SH-SY5Y (cell line): ENCODE measurements around the gene TCF7.

Experiments
- GATA2 ChIP-seq: IDR thresholded peaks from 2 replicates; pipeline ENCODE4 v1.6.1; 2011; ENCODE audit warnings: mild to moderate bottlenecking, low read depth, low read length
- GATA3 ChIP-seq: IDR thresholded peaks from 2 replicates; pipeline ENCODE4 v1.6.1; 2011; ENCODE audit warnings: low read depth, mild to moderate bottlenecking, low read length, moderate library complexity

Gene TCF7

DNA sequence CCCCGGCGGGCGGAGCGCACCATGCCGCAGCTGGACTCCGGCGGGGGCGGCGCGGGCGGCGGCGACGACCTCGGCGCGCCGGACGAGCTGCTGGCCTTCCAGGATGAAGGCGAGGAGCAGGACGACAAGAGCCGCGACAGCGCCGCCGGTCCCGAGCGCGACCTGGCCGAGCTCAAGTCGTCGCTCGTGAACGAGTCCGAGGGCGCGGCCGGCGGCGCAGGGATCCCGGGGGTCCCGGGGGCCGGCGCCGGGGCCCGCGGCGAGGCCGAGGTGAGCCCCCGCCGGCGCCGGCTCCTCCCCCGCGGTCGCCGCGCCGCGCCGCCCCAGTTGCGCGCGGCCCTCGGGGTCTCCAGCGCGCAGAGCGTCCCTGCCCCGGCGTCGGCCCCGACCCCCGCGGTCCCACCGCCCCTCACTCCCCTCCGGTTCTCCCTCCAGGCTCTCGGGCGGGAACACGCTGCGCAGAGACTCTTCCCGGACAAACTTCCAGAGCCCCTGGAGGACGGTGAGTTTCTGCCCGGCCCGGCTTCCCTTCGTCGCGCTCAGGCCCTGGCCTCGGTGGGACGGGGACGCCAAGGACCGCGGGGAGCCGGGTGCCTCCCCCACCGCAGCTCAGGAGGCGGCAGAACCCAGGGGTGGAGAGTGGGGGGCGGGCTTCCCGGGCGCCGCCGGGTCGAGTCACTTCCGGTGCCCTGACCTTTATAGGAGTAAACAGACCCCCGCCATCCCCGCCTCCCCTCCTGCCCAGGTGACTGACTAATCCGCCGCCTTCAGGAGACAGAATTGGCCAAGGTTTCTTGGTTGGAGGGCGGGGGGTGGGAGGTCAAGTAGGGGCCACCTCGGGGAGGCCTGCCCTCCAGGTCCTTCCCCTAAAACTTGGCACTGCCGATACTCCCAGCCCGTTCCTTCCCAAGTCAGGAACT lies 665 bp downstream of the TCF7 start:
- TF ChIP-seq GATA3 (no peak), GATA2 (no peak)

DNA sequence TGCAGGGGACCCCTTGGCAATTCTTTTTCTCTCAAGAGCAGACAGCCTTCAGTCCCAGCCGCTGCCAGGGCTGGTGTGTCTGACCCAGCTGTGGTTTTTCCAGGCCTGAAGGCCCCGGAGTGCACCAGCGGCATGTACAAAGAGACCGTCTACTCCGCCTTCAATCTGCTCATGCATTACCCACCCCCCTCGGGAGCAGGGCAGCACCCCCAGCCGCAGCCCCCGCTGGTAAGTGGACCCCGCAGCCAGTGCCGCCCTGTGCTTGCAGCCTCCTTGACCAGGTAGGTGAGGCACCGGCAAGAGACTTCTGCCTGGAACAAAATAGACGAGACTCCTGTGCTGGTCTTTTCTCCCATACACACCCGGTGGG lies 1.3 kb downstream of the TCF7 start:
- TF ChIP-seq GATA2 = no peak
- TF ChIP-seq GATA3 = no peak

DNA sequence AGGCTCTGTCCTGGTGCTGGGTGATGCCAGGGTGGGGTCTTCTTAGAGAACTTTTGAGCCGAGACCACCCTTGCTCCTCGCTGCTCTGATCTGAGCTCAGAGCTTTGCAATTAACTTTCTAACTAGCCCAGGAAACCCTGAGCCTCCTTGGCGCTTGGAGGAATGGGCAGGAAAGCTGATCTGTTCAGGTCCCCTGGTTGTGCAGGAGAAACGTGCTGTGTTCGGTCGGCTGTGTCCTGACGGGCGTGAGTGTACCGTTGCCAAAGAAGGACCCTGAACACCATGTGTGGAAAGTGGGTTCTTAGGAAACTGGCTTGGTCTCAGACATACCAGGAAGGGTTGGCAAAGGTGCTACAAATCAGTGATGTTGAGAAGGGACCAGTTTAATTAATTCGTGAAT lies 1.8 kb downstream of the TCF7 start:
- TF ChIP-seq GATA2 (no peak), GATA3 (no peak)

DNA sequence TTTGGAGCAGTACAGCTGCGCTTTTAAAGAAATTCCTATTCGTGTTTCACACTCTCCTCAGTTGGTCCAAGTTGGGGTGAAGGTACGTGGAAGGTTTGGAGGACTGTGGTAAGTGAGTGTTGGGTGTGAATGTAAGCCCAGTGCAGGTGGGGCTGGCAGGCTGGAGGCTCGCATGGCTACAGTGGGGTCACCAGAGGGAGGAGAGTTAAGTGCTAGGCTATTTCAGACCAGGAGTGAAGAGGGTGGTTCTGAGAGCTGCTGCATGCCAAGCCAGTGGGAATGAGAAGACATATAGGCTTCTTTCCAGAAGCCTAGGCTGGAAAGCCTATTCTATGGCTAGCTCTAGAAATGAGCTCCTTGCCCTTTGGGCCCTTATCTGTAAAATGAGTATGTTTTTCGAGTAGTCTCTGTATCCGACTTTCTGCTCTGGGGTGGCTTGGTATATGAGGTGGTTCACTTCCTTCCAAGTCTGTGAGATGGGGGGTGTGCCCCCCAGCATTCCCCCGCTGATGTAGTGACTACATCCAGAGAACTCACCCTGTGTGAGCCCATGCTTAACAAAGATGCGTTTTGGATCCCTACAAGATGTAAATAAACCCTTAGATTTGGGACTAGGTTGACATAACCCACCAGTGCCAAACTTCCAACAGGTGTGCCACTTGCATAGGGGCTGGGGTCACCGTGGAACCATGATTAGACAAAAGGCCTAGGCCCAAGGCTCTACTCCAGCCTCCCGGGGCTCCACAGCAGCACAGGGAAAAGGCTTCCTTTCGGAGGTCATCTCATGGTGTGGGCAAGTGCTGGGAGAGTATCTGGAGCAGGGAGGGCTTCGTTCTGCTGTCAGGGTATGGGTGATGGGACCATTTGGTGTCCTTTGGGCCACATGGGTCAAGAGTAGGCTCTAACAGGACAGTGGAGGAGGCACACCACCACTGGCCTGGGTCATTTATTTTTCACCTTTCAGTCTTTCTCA lies 2.6 kb downstream of the TCF7 start:
- no peak for TF ChIP-seq GATA2
- TF ChIP-seq GATA3 = no peak

DNA sequence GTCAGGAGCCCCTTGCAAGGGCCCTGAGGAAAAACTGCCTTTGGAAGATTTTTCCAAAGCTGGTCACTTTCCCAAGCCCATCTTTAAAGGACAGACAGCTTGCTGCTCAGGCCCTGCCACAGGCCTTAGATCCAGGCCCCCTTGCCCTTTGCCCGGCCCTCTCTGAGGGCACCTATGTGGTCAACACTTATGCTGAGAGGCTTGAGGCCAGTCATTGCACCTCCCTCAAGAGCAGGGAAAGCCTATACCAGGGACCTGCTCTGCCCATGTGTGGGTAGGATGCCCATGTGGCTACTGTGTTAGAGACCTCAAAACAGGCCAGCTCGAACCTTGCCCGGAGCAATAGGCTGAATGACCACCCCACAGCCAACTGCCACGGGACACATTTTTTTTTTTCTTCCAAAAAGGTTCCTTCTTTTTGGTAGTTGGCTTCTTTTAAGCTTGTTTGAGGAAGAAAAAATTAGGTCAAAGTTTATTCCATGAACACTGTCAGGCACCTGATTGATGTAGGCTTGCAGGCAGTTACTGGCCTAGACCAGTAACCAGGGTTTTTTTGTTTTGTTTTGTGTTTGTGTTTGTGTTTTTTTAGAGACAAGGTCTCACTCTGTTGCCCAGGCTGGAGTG lies 3.8 kb downstream of the TCF7 start:
- TF ChIP-seq GATA3 (no peak), GATA2 (no peak)

DNA sequence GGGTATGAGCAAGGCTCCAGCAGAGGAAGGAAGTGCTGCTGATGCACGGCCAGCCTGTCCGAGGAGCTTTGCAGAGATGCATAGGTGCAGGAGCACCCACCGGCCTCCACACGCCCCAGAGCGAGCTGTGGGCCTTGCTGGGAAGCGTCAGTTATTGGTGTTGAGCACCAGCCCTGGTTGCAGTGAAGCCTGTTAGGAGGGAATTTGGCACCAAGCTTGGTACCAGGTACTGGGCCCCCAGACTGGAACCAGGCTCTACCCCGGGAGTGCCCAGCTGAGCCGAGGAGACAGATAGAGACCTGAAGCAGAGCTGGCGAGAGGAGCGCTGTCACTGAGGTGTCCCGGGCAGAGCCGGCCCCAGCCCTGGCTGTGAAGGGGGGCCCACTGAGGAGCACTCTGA lies 5.2 kb downstream of the TCF7 start:
- TF ChIP-seq GATA2 (no peak), GATA3 (no peak)

DNA sequence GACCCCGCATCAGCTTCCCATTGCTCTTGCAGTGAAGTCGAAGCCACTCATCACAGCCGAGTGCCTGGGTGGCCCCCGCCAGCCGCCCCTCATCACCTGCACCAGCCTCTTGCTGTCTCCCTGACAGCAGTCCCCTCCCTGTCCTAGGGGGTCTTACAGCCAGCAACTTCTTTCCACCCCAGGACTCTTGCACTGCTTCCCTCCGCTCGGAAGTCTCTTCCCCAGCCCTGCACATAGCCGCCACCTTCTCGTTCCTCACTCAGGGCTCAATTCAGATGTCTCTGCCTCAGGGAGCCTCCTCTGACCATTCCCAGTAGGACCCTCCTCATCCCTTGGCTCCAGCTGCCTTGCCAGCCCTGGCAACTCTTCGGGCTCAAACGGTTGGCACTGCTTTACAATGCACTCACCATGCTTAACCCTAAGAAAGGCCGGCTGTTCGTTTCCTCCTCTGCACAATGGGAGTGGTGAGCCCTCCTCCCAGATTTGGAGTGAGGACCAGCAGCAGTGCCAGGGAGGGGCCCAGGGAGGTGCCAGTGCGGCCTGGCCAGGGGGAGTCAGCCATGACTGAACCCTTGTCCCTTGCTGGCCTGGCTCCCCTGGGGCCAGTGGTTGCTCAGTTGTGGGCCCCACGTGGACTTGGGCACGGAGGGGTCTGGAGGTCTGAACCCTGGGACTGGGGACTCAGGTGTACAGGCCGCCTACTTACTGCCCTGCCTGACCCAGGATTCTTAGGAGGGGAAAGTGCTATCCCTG lies 6.1 kb downstream of the TCF7 start:
- TF ChIP-seq GATA2 (no peak), GATA3 (no peak)

DNA sequence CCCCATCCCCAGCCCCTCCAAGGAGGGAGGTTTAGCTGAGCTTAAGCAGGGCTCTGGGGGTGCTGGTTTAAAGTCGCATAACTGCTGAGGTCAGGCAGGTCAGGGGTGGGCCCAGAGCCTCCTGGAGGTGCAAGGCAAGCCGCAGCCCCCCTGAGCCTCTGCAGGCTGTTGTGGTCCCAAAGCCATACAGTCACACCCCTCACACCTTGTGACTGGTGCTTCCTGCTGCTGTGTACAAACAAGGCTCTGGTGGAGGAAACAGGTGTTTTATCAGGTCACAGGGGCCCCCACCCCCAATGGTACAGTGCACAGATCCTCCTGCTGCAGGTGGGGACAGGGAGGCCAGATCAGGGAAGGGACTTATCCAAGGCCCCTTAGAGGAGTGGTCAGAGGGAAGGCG lies 8.0 kb downstream of the TCF7 start:
- TF ChIP-seq GATA2 = no peak
- no peak for TF ChIP-seq GATA3

DNA sequence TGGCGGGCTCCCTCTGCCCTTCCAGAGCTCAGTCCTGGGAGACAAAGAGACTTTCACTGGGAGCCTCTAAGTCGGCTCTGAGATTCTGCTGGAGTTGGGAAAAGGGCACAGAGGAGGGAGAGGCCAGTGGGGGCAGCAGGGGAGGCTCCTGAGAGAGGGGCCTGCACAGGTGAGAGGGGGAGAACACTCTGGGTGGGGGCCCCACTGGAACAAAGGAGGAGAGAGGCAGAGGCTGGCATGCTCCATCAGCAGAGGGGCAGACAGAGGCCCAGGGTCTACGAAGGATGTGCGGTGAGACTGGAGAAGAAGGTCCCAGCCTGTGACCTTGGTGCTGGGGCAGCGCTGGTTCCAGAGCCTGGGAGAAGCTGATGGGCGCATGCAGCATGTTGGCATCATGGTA lies 8.9 kb downstream of the TCF7 start:
- no peak for TF ChIP-seq GATA2
- no peak for TF ChIP-seq GATA3

DNA sequence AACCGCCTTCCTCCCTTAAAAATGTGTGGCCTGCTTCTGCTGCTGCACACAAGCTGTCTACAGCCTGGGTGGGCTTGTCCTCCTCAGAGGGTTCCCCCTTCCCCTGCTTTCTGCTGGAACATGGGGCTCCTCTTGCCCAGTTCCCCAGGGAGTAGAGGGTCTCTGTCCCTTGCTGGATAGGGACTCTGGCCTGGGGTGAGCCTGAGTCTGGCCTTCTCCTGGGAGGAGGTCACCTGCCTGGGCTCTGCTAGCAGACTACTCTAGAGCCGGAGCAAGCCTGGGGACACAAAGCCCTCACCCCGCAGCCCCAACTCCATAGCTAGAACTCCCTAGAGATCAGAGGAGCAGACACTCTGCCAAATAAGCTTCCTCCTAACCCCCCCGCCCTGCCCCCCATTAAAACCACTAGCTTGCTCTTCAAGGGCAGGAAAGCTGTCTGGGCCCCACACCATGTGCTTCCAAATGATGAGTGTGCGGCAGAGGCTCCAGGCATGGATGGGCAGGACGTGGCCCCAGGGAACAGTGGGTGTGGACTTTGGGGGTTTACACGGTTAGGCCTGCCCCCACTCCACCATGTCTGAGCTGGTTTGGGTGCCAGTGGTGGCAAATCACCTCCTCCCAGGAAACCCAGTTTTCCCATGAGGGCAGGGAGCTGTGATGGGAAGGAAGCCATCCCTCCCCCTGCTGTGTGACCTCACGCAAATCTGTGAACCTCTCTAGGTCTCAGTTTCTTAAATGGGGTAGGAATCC lies 10.0 kb downstream of the TCF7 start:
- TF ChIP-seq GATA3 (no peak), GATA2 (no peak)

DNA sequence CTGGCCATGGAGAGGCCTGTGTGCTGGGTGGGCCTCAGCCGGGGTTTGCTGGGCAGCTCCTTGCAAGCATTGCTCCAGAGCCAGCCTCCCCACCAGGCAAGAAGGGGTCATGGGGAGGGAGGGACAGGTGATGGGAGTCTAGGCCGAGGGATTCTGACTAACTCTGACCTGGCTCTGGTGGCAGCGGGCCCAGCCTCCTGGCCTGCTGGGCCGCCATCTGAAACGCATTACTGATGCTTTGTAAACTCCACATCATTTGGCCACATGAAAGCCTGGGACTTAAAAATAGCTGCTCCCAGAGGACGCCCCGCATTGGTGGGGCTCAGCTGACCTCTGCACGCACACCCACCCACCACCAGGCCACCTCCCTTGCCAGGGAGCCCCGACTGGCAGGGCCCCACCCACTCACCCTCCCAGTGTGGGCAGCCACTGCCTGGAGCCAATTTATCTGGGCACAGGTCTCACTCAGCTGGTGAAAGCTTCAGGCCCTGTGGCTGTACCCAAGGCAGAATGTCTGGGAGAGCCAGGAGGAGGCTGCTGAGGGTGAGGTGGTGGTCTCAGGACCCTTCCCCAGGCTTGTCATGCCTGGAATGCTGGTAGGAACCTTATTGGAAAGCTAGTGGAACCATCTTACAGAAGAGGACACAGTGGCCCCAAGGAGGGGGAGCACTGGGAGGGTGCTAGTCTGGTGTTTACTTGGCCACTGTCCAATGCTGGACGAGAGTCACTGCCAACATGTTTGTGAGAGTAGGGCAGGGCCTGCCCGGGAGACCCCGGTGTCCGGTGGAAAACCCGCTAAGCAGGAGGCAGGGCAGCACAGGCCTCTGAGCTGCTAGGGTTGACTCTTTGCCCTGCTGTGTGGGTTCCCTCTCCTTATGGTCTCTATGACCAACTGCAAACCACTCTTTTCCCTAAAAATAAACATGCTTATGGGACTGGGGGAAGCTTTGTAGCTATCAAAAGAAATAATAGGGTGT lies 10.8 kb downstream of the TCF7 start:
- TF ChIP-seq GATA3 = no peak

DNA sequence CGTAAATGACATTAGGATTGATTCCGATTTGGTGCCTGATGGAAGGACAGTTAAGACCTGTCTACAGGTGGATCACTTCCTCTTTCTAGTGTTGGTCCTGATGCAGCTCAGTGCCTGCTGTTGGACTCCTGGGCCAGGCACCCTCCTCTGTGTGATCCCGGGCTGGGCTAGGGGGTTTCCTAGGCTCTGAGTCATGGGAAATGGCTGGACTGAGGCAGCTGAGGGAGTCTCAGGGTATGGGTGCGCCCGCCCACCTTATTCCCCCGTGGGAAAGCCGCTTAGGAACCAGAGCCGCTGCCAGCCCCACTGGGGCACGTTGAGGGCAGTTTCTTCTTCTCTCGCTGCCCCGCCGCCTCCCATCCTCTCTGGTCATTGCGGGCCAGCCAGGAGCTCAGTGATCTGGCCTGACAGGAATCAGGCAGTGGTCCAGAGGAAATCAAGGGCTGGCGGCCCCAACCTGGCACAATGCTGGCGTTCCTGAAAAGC lies 12.9 kb downstream of the TCF7 start:
- no peak for TF ChIP-seq GATA2
- no peak for TF ChIP-seq GATA3
